ELF-1 (cell line): ENCODE measurements around the gene DHX30.
"Not testable (repeated sequence)": the region's sequence is repeated elsewhere in the genome, so short reads cannot be mapped to it uniquely, and the experiment has no call there.

ENCODE experiments used
- DNase-seq: peaks from one replicate; pipeline ENCODE4 v3.0.0-alpha.2; 2016; ENCODE audit warnings: low read depth, low spot score

DHX30 gene

GRCh38 chr3:47803480-47804025 is 615 bp downstream of the DHX30 start:
- peak; percentile 86 for DNase-seq

- DNase-seq, result no peak
Measured at GRCh38 chr3:47804577-47804976, 1.6 kb downstream of the DHX30 start.

GRCh38 chr3:47813551-47814177 is 10.7 kb downstream of the DHX30 start:
- DNase-seq, result no peak

GRCh38 chr3:47817609-47818008 is 14.7 kb downstream of the DHX30 start:
- no peak for DNase-seq

- peak; percentile 94 for DNase-seq
Measured at GRCh38 chr3:47824541-47825473, 21.9 kb downstream of the DHX30 start.

GRCh38 chr3:47825590-47825989 is 22.7 kb downstream of the DHX30 start:
- DNase-seq, result peak; percentile 21

- not testable (repeated sequence) for DNase-seq
Measured at GRCh38 chr3:47829482-47829881, 26.5 kb downstream of the DHX30 start.

- DNase-seq, result no peak
Measured at GRCh38 chr3:47836986-47837385, 34.0 kb downstream of the DHX30 start.

- DNase-seq, result no peak
Measured at GRCh38 chr3:47838503-47838902, 35.6 kb downstream of the DHX30 start.

GRCh38 chr3:47841786-47842349 is 38.9 kb downstream of the DHX30 start:
- DNase-seq, result peak; percentile 60

GRCh38 chr3:47846186-47846879 is 43.4 kb downstream of the DHX30 start:
- no peak for DNase-seq

GRCh38 chr3:47846880-47847248 is 43.9 kb downstream of the DHX30 start:
- no peak for DNase-seq

- peak; percentile 36 for DNase-seq
Measured at GRCh38 chr3:47847260-47847659, 44.3 kb downstream of the DHX30 start.

- no peak for DNase-seq
Measured at GRCh38 chr3:47847801-47848518, 45.0 kb downstream of the DHX30 start.

GRCh38 chr3:47848599-47849117 is 45.7 kb downstream of the DHX30 start:
- no peak for DNase-seq

- DNase-seq, result no peak
Measured at GRCh38 chr3:47849186-47849698, 46.3 kb downstream of the DHX30 start.

GRCh38 chr3:47849699-47850563 is 47.0 kb downstream of the DHX30 start:
- peak; percentile 24 for DNase-seq

GRCh38 chr3:47850564-47851410 is 47.8 kb downstream of the DHX30 start:
- DNase-seq, result no peak
